HEK293 (cell line): Measurements from ENCODE around the gene LHFPL2.

Source experiments
- GLIS2 ChIP-seq: fragments of 450-650 bp; formaldehyde crosslinking; IDR thresholded peaks from 2 replicates; pipeline ENCODE4 v1.5.1; 2016; ENCODE audit warnings: missing biosample characterization, missing genetic modification characterization
- HOXD13 ChIP-seq: sonication (generic); formaldehyde crosslinking; IDR thresholded peaks from 2 replicates; pipeline ENCODE4 v1.8.0; 2022; ENCODE audit warnings: missing genetic modification reagents, borderline replicate concordance
- KLF7 ChIP-seq: fragments of 450-650 bp; formaldehyde crosslinking; IDR thresholded peaks from 2 replicates; pipeline ENCODE4 v1.5.1; 2016; ENCODE audit warnings: missing biosample characterization, missing genetic modification characterization, borderline replicate concordance
- KLF9 ChIP-seq: fragments of 450-650 bp; formaldehyde crosslinking; IDR thresholded peaks from 2 replicates; pipeline ENCODE4 v1.5.1; 2016; ENCODE audit warnings: missing biosample characterization, missing genetic modification characterization, low read depth
- TRIM28 ChIP-seq: IDR thresholded peaks from 2 replicates; pipeline ENCODE4 v1.6.1; 2011; ENCODE audit warnings: low read length, control low read depth, borderline replicate concordance
- TSHZ1 ChIP-seq: fragments of 450-650 bp; formaldehyde crosslinking; IDR thresholded peaks from 2 replicates; pipeline ENCODE4 v1.5.1; 2016; ENCODE audit warnings: missing biosample characterization, missing genetic modification characterization, borderline replicate concordance
- WT1 ChIP-seq: fragments of 450-650 bp; formaldehyde crosslinking; IDR thresholded peaks from 2 replicates; pipeline ENCODE4 v1.5.1; 2016; ENCODE audit warnings: missing biosample characterization, missing genetic modification characterization
- YY2 ChIP-seq: fragments of 450-650 bp; formaldehyde crosslinking; IDR thresholded peaks from 2 replicates; pipeline ENCODE4 v1.5.1; 2016; ENCODE audit warnings: missing biosample characterization, missing genetic modification characterization
- ZBTB44 ChIP-seq: fragments of 450-650 bp; IDR thresholded peaks from 2 replicates; pipeline ENCODE4 v1.5.1; 2018; ENCODE audit warnings: missing biosample characterization, mild to moderate bottlenecking, missing genetic modification characterization
- ZBTB49 ChIP-seq: fragments of 450-650 bp; formaldehyde crosslinking; IDR thresholded peaks from 2 replicates; pipeline ENCODE4 v1.5.1; 2016; ENCODE audit warnings: missing biosample characterization, missing genetic modification characterization, low read depth
- ZNF24 ChIP-seq: fragments of 450-650 bp; formaldehyde crosslinking; IDR thresholded peaks from 2 replicates; pipeline ENCODE4 v1.5.1; 2016; ENCODE audit warnings: missing biosample characterization, missing genetic modification characterization
- ZNF280D ChIP-seq: fragments of 450-650 bp; formaldehyde crosslinking; IDR thresholded peaks from 2 replicates; pipeline ENCODE4 v1.5.1; 2016; ENCODE audit warnings: missing biosample characterization, missing genetic modification characterization
- ZNF394 ChIP-seq: fragments of 450-650 bp; formaldehyde crosslinking; IDR thresholded peaks from 2 replicates; pipeline ENCODE4 v1.5.1; 2016; ENCODE audit warnings: missing biosample characterization, missing genetic modification characterization, mild to moderate bottlenecking, moderate library complexity, borderline replicate concordance
- ZNF398 ChIP-seq: fragments of 450-650 bp; formaldehyde crosslinking; IDR thresholded peaks from 2 replicates; pipeline ENCODE4 v1.5.1; 2017; ENCODE audit warnings: missing biosample characterization, missing genetic modification characterization
- ZNF416 ChIP-seq: fragments of 450-650 bp; formaldehyde crosslinking; IDR thresholded peaks from 2 replicates; pipeline ENCODE4 v1.5.1; 2016; ENCODE audit warnings: missing biosample characterization, missing genetic modification characterization
- ZNF510 ChIP-seq: fragments of 450-650 bp; formaldehyde crosslinking; IDR thresholded peaks from 2 replicates; pipeline ENCODE4 v1.5.1; 2018; ENCODE audit warnings: mild to moderate bottlenecking, missing genetic modification characterization, missing biosample characterization; ENCODE audit not compliant: insufficient replicate concordance
- ZNF518A ChIP-seq: fragments of 450-650 bp; formaldehyde crosslinking; conservative IDR thresholded peaks from 2 replicates; pipeline ENCODE4 v1.5.1; 2016; ENCODE audit warnings: low read depth, missing biosample characterization, missing genetic modification characterization
- ZNF561 ChIP-seq: fragments of 450-650 bp; IDR thresholded peaks from 2 replicates; pipeline ENCODE4 v1.5.1; 2018; ENCODE audit warnings: missing biosample characterization, missing genetic modification characterization, borderline replicate concordance
- ZNF677 ChIP-seq: fragments of 450-650 bp; IDR thresholded peaks from 2 replicates; pipeline ENCODE4 v1.5.0; 2018; ENCODE audit warnings: missing biosample characterization, mild to moderate bottlenecking, missing genetic modification characterization, moderate library complexity
- ZNF768 ChIP-seq: fragments of 450-650 bp; formaldehyde crosslinking; IDR thresholded peaks from 2 replicates; pipeline ENCODE4 v1.5.1; 2018; ENCODE audit warnings: missing biosample characterization, mild to moderate bottlenecking, missing genetic modification characterization

Gene LHFPL2

GRCh38 chr5:78653681-78654366 is 5.3 kb upstream of the LHFPL2 start (continued):
- TF ChIP-seq ZNF280D (tag by site-specific recombination) (no peak), ZNF510 (tag by site-specific recombination) (no peak), ZBTB44 (tag by site-specific recombination) (0 out of 2 replicates have a peak, but pooled peaks have one; percentile 31), GLIS2 (tag by site-specific recombination) (no peak), ZNF518A (tag by site-specific recombination) (0 out of 2 replicates have a peak, but pooled peaks have one; percentile 19), WT1 (tag by site-specific recombination) (no peak), ZBTB49 (tag by site-specific recombination) (no peak), KLF9 (tag by site-specific recombination) (no peak), ZNF768 (tag by site-specific recombination) (no peak), ZNF24 (tag by site-specific recombination) (no peak), TSHZ1 (tag by site-specific recombination) (no peak), ZNF416 (tag by site-specific recombination) (no peak), KLF7 (tag by site-specific recombination) (no peak), YY2 (tag by site-specific recombination) (no peak), ZNF561 (no peak), ZNF398 (tag by site-specific recombination) (no peak), ZNF394 (tag by site-specific recombination) (peak; percentile 47; the same call in 1 of the 2 replicates), TRIM28 (no peak), HOXD13 (CRISPR knock-in tag) (no peak), ZNF677 (tag by site-specific recombination) (no peak)
